Measurements from ENCODE around the gene VEPH1.

- TF ChIP-seq SIN3A (IDR thresholded peaks at IDR 0.05; ENCODE audit: borderline replicate concordance, insufficient read depth, low read depth, low read length): no peak
- TF ChIP-seq CTCF (IDR thresholded peaks at IDR 0.05): no peak
- no peak for TF ChIP-seq REST (IDR thresholded peaks at IDR 0.05; ENCODE audit: insufficient read depth in 1 of 2, low read depth in 2 of 2, low read length in 1 of 2)
- TF ChIP-seq POLR2AphosphoS5 (IDR thresholded peaks at IDR 0.05; ENCODE audit: low read depth, low read length): no peak
These were observed 59.1 kb downstream of the VEPH1 start for GRCh38 chr3:157443905-157444796.
